Left renal pelvis (tissue), 4 donors: Measurements from ENCODE around the gene BCAP31. TPM values are rescaled to one million over a fixed set of nuclear protein-coding genes. Genes with fewer than 3 reads are reported as not detected.
A peak's percentile ranks its signal among the peaks of the same experiment; 100 is the strongest.

ENCODE experiments used
- DNase-seq, 4 donors: peaks; one replicate each; pipeline ENCODE4 v3.0.0-alpha.2; 2013; ENCODE audit warnings: low read depth in 4 of 4, low spot score in 3 of 4
- polyA plus RNA-seq, 4 donors: library from polyadenylated mRNA; unstranded; fragments of 120-200 nt; gene quantifications; one replicate each; pipeline ENCODE4 v1.2.1, GENCODE V29; 2013; ENCODE audit not compliant: insufficient read length in 4 of 4

The BCAP31 gene
- polyA plus RNA-seq = 100 to 1,000 TPM; 100 to 199 (median 181) TPM

DNA sequence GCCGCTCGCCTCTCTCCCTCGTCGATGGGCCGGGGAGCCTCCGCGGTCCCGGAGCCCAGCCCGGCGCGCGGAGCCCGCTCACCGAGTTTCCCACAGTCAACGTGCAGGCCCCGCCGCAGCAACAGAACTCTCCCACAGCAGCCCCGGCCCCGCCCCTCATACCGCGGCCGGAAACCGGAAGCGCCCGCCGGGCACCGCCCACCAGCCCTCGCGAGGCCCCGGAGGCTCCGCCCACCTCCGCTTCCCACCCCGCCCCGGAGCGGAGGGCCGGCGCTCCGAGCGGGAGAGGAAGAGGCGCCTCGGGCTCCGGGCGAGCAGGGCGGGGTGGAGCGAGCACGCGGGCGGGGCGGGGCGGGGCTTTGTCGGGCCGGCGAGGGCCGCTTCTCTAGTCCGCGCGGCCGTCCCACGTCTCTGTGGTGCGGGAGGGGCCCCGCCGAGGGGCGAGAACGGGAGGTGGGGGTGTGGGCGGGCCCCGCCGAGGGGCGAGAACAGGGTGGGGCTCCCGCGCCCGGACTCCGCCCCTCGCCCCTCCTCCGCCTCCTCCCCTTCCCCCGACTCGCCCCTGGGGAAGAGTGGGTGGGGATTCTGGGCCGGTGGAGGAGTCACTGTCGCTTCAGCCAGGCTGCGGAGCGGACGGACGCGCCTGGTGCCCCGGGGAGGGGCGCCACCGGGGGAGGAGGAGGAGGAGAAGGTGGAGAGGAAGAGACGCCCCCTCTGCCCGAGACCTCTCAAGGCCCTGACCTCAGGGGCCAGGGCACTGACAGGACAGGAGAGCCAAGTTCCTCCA is at the start of gene BCAP31, which contains the start of gene ABCD1:
TSS of gene BCAP31 (minus strand) at position 136 of the 787 bp plus-strand sequence. CDS start 1,143 bp downstream, outside the sequence.
TSS of gene ABCD1 (plus strand) at position 605 of the 787 bp plus-strand sequence. CDS start 411 bp downstream, outside the sequence.
- DNase-seq = peak in 3 of 4 donors; percentile 61 to 69 (median 64)

GRCh38 chrX:153773218-153773611 is 49.0 kb upstream of the BCAP31 start:
- no peak for DNase-seq

DNA sequence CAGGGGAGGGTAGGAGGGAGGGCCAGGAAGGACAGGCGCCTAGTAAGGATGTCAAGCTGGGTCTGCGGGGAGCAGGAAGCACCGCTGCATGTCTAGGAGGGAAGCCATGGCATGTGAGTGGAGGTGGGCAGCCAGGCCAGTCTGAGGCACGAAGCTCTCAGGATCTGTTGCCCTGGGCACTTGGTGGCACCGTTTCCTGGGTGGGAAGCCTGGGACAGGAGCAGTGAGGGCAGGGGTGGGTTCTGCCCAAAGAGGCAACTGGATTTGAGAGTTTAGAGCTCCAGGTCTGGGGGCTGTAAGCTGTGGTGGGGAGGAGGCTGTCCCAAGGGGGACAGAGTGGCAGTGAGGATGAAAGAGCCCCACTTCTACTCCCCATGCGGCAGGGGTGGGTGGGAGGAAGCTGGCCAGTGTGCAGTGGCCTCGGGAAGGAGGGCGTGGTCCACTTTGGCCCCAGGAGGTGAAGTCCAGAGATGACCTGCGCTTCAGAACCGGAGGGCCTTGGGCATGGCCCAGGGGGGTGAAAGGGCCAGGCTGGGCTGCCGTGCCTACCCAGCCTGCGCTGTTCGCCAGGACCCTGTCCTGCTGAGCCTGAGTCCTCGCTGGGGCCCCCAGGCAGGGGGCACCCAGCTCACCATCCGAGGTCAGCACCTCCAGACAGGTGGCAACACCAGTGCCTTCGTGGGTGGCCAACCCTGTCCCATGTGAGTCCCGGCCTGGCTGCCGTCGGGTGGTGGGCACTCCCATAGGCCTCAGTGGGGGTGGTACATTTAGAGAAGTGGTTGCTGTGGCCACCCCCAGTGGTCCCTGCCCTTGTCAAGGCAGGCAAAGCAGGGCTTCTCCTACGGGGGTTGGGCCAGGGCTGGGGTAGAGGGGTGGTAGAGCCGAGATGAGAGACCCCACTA is 48.4 kb upstream of the BCAP31 start:
- DNase-seq = no peak

DNA sequence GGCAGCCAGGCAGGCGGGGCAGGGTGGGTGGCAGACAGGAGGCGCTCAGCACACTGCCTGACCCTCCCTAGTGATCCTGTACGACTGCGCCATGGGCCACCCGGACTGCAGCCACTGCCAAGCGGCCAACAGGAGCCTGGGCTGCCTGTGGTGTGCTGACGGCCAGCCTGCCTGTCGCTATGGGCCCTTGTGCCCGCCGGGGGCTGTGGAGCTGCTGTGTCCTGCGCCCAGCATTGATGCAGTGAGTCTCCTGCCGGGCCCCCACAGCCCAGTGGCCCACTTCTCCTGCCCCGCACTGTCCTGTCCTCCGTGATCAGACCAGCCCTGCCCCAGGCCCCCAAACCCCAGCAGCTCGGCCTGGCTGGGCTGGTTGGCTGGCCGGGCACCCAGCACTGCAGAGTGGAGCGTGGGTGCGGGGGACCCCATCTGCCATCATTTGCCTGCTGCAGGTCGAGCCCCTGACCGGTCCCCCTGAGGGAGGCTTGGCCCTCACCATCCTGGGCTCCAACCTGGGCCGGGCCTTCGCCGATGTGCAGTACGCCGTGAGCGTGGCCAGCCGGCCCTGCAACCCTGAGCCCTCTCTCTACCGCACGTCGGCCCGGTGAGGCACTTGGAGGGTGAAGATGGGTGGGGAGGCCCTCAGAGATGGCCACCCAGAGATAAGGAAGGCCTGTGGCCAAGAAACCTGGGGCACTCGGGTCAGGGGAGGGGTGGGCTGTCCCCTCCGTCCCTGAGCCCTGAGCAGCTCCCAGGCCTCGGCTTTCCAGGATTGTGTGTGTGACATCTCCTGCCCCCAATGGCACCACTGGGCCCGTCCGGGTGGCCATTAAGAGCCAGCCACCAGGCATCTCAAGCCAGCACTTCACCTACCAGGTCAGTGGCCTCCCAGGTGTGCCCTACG is 47.5 kb upstream of the BCAP31 start:
- no peak for DNase-seq

DNA sequence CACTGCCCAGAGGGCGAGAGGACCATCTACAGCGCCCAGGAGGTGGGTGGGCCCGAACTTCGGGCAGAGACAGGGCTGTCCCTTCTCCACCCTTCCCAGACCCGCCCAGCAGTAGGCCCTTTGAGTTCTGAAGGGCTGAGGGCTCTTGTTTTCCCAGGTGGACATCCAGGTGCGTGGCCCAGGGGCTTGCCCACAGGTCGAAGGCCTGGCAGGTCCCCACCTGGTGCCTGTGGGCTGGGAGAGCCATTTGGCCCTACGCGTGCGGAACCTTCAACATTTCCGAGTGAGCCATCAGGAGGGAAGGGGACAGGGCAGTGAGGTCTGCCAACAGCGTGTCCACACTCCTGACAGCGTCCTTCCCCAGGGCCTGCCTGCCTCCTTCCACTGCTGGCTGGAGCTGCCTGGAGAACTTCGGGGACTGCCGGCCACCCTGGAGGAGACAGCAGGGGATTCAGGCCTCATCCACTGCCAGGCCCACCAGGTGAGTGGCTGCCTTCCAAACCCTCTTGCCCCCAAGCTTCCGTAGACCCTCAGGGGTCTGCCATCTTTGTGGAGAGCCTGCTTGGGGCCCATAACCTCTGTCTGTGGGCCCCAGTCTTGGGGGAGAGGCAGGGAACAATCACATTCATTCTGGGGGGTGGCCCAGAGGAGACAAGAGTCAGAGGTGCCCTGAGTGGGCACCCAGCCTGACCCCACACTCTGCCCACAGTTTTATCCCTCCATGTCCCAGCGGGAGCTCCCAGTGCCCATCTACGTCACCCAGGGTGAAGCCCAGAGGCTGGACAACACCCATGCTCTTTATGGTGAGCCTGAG is 46.6 kb upstream of the BCAP31 start:
- no peak for DNase-seq

- no peak for DNase-seq
Observed at GRCh38 chrX:153769865-153770600, 45.8 kb upstream of the BCAP31 start.

DNA sequence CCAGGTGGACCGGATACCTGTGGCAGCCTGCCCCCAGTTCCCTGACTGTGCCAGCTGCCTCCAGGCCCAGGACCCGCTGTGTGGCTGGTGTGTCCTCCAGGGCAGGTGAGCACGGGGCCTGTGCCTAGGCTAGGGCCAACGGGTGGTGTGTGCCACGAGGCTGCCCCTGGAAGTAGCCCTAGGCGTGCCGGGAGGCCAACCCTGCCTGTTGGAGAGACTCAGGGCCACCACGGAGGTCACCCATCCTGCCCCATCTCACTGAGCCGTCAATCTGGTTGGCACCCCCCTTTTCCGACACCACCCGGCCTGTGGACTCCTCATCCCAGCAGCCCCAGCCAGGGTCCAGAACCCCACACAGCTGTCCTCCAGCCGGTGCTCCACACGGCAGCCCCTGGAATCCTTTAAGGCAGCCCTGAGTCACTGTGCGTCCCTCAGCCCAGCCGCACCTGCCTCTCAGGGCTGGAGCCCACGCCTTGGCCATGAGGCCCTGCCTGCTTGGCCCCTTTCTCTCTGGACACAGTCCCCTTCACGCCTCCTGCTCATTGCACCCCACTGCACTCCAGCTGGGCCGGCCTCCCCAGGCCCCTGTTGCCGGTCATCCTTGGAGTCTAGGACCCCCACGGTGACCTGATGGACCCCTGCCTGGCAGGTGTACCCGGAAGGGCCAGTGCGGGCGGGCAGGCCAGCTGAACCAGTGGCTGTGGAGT is 45.1 kb upstream of the BCAP31 start:
- no peak for DNase-seq

DNA sequence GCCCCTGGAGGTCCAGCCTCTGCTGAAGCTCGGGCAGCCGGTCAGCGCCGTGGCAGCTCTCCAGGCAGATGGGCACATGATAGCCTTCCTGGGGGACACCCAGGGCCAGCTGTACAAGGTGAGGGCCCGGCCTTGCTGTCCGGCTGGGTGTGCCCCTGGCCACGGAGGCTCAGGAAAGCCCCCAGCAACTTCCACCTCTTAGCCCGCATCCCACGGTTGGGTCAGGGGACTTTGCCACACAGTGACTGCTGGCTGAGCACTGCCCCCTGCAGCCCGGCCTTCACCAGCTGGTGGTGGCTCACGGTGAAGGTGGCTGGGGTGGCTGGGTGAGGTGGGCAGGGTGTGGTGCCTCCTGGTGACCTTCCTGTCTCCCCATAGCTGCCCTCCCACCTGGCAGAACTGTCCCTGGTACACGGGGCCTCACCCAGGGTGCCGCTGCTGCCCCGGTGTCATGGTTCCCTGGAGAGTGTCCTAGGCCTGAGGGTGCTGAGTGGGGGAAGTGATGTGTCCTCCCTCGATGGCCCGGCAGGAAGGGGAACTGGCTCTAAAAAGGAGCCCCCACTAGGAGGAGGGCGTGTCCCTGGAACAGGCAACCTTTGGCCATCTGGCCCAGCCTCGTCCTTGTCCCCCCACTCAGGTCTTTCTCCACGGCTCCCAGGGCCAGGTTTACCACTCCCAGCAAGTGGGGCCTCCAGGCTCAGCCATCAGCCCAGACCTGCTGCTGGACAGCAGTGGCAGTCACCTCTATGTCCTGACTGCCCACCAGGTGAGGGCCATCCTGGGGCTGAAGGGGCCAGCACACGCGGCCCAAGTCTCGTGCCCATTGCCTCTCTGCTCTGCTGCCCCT is 44.3 kb upstream of the BCAP31 start:
- no peak for DNase-seq

DNA sequence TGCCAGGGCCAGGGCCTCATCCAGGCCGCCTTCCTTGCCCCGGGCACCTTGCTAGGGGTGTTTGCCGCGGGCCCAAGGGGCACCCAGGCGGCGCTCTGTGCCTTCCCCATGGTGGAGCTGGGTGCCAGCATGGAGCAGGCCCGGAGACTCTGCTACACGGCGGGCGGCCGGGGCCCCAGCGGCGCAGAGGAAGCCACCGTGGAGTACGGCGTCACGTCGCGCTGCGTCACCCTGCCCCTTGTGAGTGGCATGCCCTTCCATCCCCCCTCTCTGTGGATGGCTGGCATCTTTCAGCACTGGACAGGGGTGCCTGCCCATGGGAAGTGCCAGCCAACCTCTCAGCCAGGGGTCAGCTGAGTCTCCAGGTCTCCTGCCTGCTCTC is 43.5 kb upstream of the BCAP31 start:
- DNase-seq = no peak

- DNase-seq = no peak
Observed at GRCh38 chrX:153766871-153767673, 42.9 kb upstream of the BCAP31 start.

- no peak for DNase-seq
Observed at GRCh38 chrX:153766098-153766817, 42.1 kb upstream of the BCAP31 start.

DNA sequence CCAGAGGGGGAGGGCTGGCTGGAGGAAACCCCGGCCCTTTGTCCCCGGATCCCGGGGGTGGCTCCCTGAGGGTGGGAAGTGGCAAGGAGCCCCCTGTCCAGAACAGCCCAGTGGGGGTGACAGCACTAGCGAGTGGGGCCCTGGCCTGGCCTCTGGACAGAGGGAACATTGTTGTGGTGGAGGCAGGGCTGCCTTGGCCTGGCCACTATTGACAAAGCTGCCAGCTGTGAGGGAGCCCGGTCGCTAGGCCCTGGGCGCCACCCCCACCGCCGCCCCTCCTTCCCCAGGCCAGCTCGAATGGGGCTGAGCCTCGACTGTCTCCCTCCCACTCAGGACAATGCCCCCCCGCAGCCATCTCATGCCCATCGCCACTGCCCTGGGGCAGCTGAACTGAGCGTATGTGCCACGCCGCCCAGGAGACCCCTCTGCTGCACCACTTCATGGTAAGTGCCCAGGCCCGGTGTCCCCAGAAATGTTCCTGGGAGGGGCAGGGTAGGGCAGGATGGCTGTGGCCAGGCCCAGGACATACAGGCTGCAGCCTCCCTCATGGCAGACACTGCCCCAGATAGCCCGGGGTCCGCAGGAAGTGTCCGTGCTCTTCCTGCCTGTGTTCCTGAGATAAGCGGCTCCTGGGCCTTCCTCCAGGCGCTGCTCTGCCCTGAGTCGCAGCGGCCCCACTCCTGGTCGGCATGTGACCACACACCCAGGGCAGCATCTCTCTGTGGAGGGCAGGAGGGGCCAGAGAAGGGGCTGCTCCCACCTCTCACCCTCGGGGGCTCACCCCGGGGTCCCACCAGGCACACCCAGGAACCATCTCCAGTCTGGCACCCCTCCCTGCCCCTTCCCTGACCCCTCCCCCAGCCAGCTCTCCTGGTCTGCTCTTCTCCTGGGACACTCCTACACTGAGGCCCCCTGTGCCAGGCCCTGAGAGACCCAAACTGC is 41.2 kb upstream of the BCAP31 start:
- DNase-seq = no peak

DNA sequence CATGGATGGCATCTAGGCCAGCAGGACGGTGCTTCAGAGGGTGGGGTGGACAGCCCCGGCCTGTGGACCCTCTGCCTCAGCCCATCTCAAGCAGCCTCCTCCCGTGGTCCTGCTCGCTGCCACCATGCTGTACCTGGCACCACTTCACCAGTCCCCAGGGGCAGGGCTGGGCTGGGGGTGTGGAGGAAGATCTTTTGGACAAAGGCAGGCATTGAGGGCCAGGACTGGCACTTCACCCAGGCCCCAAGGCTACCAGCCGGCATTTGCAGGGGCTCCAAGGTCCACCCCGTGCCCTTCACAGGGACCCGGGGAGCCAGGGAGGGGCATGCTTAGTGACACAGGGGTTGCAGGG is 40.6 kb upstream of the BCAP31 start:
- DNase-seq = no peak

DNA sequence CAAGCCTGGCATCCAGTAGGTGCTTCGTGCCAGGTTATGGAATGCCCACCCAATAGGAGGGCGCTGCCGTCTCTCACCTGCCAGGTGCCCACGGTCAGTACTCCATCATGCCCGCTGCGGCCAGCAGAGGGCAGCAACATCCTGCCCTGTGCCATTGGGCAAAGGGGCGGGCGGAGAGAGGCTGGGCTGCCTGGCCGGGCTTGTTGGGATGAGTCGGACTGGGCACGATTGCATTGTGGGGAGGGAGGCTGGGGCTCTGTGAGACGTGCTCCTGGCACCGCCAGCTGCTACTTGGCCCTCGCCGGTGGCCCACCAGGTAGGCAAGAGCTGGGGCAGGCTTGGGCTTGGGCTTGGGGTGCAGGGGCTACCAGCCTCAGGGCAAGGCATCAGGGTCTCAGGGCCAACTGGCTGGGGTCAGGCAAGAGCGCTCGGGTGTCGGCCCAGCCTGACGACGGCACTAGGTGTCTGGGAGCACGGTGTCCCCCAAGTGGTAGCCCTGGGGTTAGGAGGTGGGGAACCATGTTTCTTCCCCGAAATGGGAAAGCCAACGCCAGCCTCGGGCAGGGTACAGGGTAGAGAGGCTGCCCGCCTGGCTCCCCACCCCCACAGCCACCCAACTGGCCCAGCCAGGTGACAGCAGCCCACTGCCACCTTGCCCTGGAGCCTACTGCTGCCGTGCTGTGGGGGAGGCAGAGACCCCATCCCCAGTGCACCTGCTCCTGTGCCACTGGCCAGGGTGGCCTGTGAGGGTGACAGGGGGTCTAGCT is 40.0 kb upstream of the BCAP31 start, which contains the start of gene PLXNB3:
TSS of gene PLXNB3 (plus strand) at position 261 of the 767 bp plus-strand sequence. CDS start 1,287 bp downstream, outside the sequence.
- DNase-seq = peak in 1 of 4 donors; percentile 49
